Neural crest cell (in vitro differentiated cells): ENCODE measurements around the gene ARHGAP20. TPM values are rescaled to one million over a fixed set of nuclear protein-coding genes. Genes with fewer than 3 reads are reported as not detected.

ENCODE experiments used
- DNase-seq: peaks from one replicate; pipeline ENCODE4 v3.0.0; 2021; ENCODE audit warnings: low read depth, mixed read lengths, low spot score
- H3K27ac Mint-ChIP-seq: one replicate; pipeline ENCODE4 v1.8.0; 2021; ENCODE audit warnings: mild to moderate bottlenecking, mixed read lengths; ENCODE audit not compliant: unreplicated experiment
- H3K27me3 Mint-ChIP-seq: 2 replicates; pipeline ENCODE4 v1.8.0; 2021; ENCODE audit warnings: low read depth, mild to moderate bottlenecking, mixed read lengths
- H3K36me3 Mint-ChIP-seq: 2 replicates; pipeline ENCODE4 v1.8.0; 2021; ENCODE audit warnings: low read depth, mild to moderate bottlenecking, mixed read lengths
- H3K4me1 Mint-ChIP-seq: 2 replicates; pipeline ENCODE4 v1.8.0; 2021; ENCODE audit warnings: mixed read lengths
- H3K4me3 Mint-ChIP-seq: one replicate; pipeline ENCODE4 v1.8.0; 2021; ENCODE audit warnings: mild to moderate bottlenecking, mixed read lengths
- H3K9me3 Mint-ChIP-seq: 2 replicates; pipeline ENCODE4 v1.8.0; 2021; ENCODE audit warnings: mixed read lengths
- CTCF ChIP-seq: fragments of 200-600 bp; sonication (generic); conservative IDR thresholded peaks from 2 replicates; pipeline ENCODE4 v1.5.0; 2021; ENCODE audit warnings: antibody characterized with exemption, mild to moderate bottlenecking
- total RNA-seq: library from RNA; stranded (reverse); gene quantifications from 2 replicates; pipeline ENCODE4 v1.2.1, GENCODE V29; 2021

The ARHGAP20 gene
- total RNA-seq, 1 donor from 2014 or later = 0.23 TPM

- H3K27ac Mint-ChIP-seq = no peak overlapping the region
- peaks cover under 1% of the 10 kb centered on the region for H3K4me1 Mint-ChIP-seq
- H3K27me3 Mint-ChIP-seq = no peaks in the 10 kb centered on the region
- no peak overlapping the region for H3K4me3 Mint-ChIP-seq
- H3K9me3 Mint-ChIP-seq = no peaks in the 10 kb centered on the region
- no peak for TF ChIP-seq CTCF
- H3K36me3 Mint-ChIP-seq = no peaks in the 10 kb centered on the region
- no peak for DNase-seq
These were observed 45.9 kb upstream of the ARHGAP20 start for GRCh38 chr11:110757962-110758755.

- no peak overlapping the region for H3K27ac Mint-ChIP-seq
- TF ChIP-seq CTCF = no peak
These were observed 44.8 kb upstream of the ARHGAP20 start for GRCh38 chr11:110757066-110757465.

GRCh38 chr11:110755941-110756340, 43.7 kb upstream of the ARHGAP20 start:
- TF ChIP-seq CTCF = no peak
- Mint-ChIP-seq H3K27ac (no peak overlapping the region), H3K9me3 (peaks cover 8% of the 10 kb centered on the region), H3K36me3 (no peaks in the 10 kb centered on the region), H3K4me3 (no peak overlapping the region), H3K4me1 (no peaks in the 10 kb centered on the region), H3K27me3 (peaks cover 5% of the 10 kb centered on the region)
- no peak for DNase-seq

More at GRCh38 chr11:110757066-110757465, 44.8 kb upstream of the ARHGAP20 start:
- no peak for DNase-seq
- Mint-ChIP-seq H3K9me3 (peaks cover 5% of the 10 kb centered on the region), H3K36me3 (no peaks in the 10 kb centered on the region), H3K4me1 (no peaks in the 10 kb centered on the region), H3K4me3 (no peak overlapping the region), H3K27me3 (peaks cover 5% of the 10 kb centered on the region)

GRCh38 chr11:110752890-110753289, 40.7 kb upstream of the ARHGAP20 start:
- TF ChIP-seq CTCF = no peak
- Mint-ChIP-seq H3K9me3 (peaks cover 17% of the 10 kb centered on the region), H3K27ac (no peak overlapping the region), H3K4me3 (no peak overlapping the region), H3K27me3 (peaks cover 5% of the 10 kb centered on the region), H3K4me1 (no peaks in the 10 kb centered on the region), H3K36me3 (no peaks in the 10 kb centered on the region)
- DNase-seq = no peak

GRCh38 chr11:110750100-110750499, 37.9 kb upstream of the ARHGAP20 start:
- H3K4me1 Mint-ChIP-seq = peaks cover 3% of the 10 kb centered on the region
- H3K27me3 Mint-ChIP-seq = peaks cover 5% of the 10 kb centered on the region
- DNase-seq = no peak
- no peak overlapping the region for H3K27ac Mint-ChIP-seq
- no peaks in the 10 kb centered on the region for H3K36me3 Mint-ChIP-seq
- TF ChIP-seq CTCF = no peak
- H3K9me3 Mint-ChIP-seq = peaks cover 17% of the 10 kb centered on the region
- H3K4me3 Mint-ChIP-seq = no peak overlapping the region
